GM12878 (cell line): ENCODE measurements around the gene CDK2. TPM values are rescaled to one million over a fixed set of nuclear protein-coding genes. Genes with fewer than 3 reads are reported as not detected.

Experiments
- CBFB ChIP-seq: IDR thresholded peaks from 2 replicates; pipeline ENCODE4 v1.6.1; 2016; ENCODE audit warnings: antibody characterized with exemption, low read depth
- CHD4 ChIP-seq: fragments of 200-600 bp; sonication (generic); IDR thresholded peaks from 2 replicates; pipeline ENCODE4 v1.6.1; 2016; ENCODE audit warnings: mild to moderate bottlenecking
- CREB1 ChIP-seq: IDR thresholded peaks from 2 replicates; pipeline ENCODE4 v1.6.1; 2012; ENCODE audit warnings: low read depth, mild to moderate bottlenecking, inconsistent platforms
- FOS ChIP-seq: IDR thresholded peaks from 3 replicates; pipeline ENCODE4 v1.6.1; 2011; ENCODE audit warnings: borderline replicate concordance; ENCODE audit not compliant: insufficient read length; ENCODE audit errors: extremely low read depth
- GATAD2B ChIP-seq: fragments of 450-650 bp; conservative IDR thresholded peaks from 2 replicates; pipeline ENCODE4 v1.6.1; 2017; ENCODE audit warnings: low read depth, mild to moderate bottlenecking, moderate library complexity
- IKZF1 ChIP-seq: fragments of 450-650 bp; conservative IDR thresholded peaks from 2 replicates; pipeline ENCODE4 v1.6.1; 2017; ENCODE audit warnings: antibody characterized with exemption, mild to moderate bottlenecking
- IRF4 ChIP-seq: IDR thresholded peaks from 2 replicates; pipeline ENCODE4 v1.6.1; 2011; ENCODE audit warnings: low read depth, low read length
- MTA2 ChIP-seq: fragments of 450-650 bp; IDR thresholded peaks from 2 replicates; pipeline ENCODE4 v1.6.1; 2016; ENCODE audit warnings: low read depth, mild to moderate bottlenecking, moderate library complexity
- MXI1 ChIP-seq: fragments of 150-350 bp; IDR thresholded peaks from 2 replicates; pipeline ENCODE4 v1.6.1; 2011; ENCODE audit warnings: low read depth, mild to moderate bottlenecking, inconsistent platforms, low read length, improper control_type of control experiment
- NFYA ChIP-seq: IDR thresholded peaks from 2 replicates; pipeline ENCODE4 v1.6.1; 2011; ENCODE audit warnings: low read depth, mild to moderate bottlenecking, low read length, improper control_type of control experiment, borderline replicate concordance
- NR2C1 ChIP-seq: fragments of 450-650 bp; IDR thresholded peaks from 2 replicates; pipeline ENCODE4 v1.6.1; 2017; ENCODE audit warnings: antibody characterized with exemption, mild to moderate bottlenecking, moderate library complexity
- NR2F1 ChIP-seq: fragments of 450-650 bp; conservative IDR thresholded peaks from 2 replicates; pipeline ENCODE4 v1.6.1; 2017; ENCODE audit warnings: mild to moderate bottlenecking
- PAX5 ChIP-seq: IDR thresholded peaks from 2 replicates; pipeline ENCODE4 v1.6.1; 2011; ENCODE audit warnings: low read depth, low read length, borderline replicate concordance
- PAX8 ChIP-seq: fragments of 450-650 bp; IDR thresholded peaks from 2 replicates; pipeline ENCODE4 v1.6.1; 2017; ENCODE audit warnings: mild to moderate bottlenecking, moderate library complexity
- POLR2A ChIP-seq: IDR thresholded peaks from 2 replicates; pipeline ENCODE4 v1.6.1; 2011; ENCODE audit warnings: low read depth, mild to moderate bottlenecking, low read length
- POLR2AphosphoS2 ChIP-seq: IDR thresholded peaks from 2 replicates; pipeline ENCODE4 v1.6.1; 2011; ENCODE audit warnings: low read depth, mild to moderate bottlenecking, low read length, improper control_type of control experiment, moderate library complexity
- POLR2AphosphoS5 ChIP-seq: IDR thresholded peaks from 2 replicates; pipeline ENCODE4 v1.6.1; 2011; ENCODE audit warnings: mild to moderate bottlenecking, low read length, inconsistent platforms
- POU2F2 ChIP-seq: IDR thresholded peaks from 3 replicates; pipeline ENCODE4 v1.6.1; 2011; ENCODE audit warnings: low read depth, mild to moderate bottlenecking, low read length, borderline replicate concordance
- RFX5 ChIP-seq: IDR thresholded peaks from 2 replicates; pipeline ENCODE4 v1.6.1; 2011; ENCODE audit warnings: low read depth, low read length, improper control_type of control experiment
- SIN3A ChIP-seq: IDR thresholded peaks from 2 replicates; pipeline ENCODE4 v1.6.1; 2012; ENCODE audit warnings: low read depth, low read length, improper control_type of control experiment
- SP1 ChIP-seq: IDR thresholded peaks from one replicate; pipeline ENCODE4 v1.6.1; 2011; ENCODE audit warnings: low read depth, low read length
- YY1 ChIP-seq: IDR thresholded peaks from 2 replicates; pipeline ENCODE4 v1.6.1; 2011; ENCODE audit warnings: low read depth, mild to moderate bottlenecking, low read length
- ZNF207 ChIP-seq: fragments of 450-650 bp; IDR thresholded peaks from 2 replicates; pipeline ENCODE4 v1.6.1; 2014; ENCODE audit warnings: antibody characterized with exemption, mild to moderate bottlenecking, borderline replicate concordance
- polyA plus RNA-seq, 11 experiments: library from polyadenylated mRNA; depleted of rRNA in 4 of 11; unstranded in 6 of 11; stranded (reverse) in 5 of 11; fragments of >200 nt; fragmentation: Nextera tagmentation in 4 of 11; fragmentation: Illumina TruSeq in 1 of 11; extraction: Ambion mirVana in 4 of 11; extraction: Trizol in 1 of 11; gene quantifications; 1 replicate in 1 of 11; 2 replicates in 10 of 11; pipeline versions ENCODE4 v1.2.1 to v1.2.3, GENCODE V29; 2011 to 2016; ENCODE audit warnings: inconsistent platforms in 2 of 11, missing spikeins in 2 of 11, low read depth in 1 of 11
- total RNA-seq, 4 experiments: library from RNA; depleted of rRNA in 3 of 4; stranded (reverse); fragments of >200 nt in 3 of 4; fragmentation: Illumina TruSeq in 1 of 4; extraction: Trizol in 1 of 4; gene quantifications; 2 replicates each; pipeline versions ENCODE4 v1.2.1 to v1.2.3, GENCODE V29; 2013 to 2021
- TF ChIP-seq, protein P1 (sequence below): fragments of 150-350 bp; IDR thresholded peaks from 2 replicates; pipeline ENCODE4 v1.6.1; 2016; ENCODE audit warnings: low read depth, low read length
- TF ChIP-seq, protein P2 (sequence below): fragments of 450-650 bp; conservative IDR thresholded peaks from 2 replicates; pipeline ENCODE4 v1.6.1; 2017; ENCODE audit warnings: mild to moderate bottlenecking, moderate library complexity
- TF ChIP-seq, protein P3 (sequence below): fragments of 450-650 bp; IDR thresholded peaks from 2 replicates; pipeline ENCODE4 v1.6.1; 2016; ENCODE audit warnings: mild to moderate bottlenecking

The CDK2 gene
- total and polyA plus RNA-seq, 10 of the 15 experiments (the other 5 are each of a cell fraction or from before 2014, with no cell fraction given), result 13.1 to 138 (median 82.2) TPM

DNA sequence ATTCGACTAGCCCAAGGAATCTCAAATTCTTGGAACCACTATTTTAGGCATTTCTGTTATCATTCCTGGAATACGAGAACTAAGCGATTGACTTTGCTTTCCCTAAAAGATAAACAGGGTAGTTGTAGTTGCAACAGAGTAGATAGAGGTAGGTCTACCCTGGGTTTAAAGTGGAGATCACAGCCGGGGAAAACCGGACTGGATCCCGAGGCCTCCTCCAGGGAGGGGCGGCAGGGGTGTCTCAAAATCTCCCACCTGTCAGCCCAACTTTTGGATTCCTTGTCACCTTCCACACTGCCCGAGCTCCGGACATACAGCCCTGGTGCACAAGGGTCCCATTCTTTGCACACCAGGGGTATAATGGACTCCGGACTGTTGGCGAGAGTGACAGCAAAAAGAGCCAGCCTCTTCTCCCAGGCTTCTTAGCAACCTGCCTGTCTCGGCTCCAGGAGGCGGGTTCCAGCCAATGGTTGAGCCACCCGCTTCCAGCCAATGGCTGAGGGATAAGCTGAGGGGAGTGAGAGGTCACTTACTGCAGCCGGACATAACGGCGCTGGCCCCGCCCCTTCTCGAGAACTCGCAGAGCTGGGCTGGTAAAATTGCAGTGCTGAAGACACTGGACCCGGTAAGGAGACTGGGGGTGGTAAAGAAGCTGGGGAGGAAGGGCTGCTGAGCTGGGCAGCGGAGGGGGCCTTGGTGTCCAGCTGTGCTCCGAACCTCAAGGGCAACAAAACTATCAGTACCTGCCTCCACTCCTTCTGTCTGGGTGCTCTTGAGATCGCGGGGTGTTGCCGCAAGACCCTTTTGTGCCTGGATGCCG, 30.3 kb downstream of the CDK2 start, which contains the start of gene SUOX (continued):
- TF ChIP-seq, protein P1, sequence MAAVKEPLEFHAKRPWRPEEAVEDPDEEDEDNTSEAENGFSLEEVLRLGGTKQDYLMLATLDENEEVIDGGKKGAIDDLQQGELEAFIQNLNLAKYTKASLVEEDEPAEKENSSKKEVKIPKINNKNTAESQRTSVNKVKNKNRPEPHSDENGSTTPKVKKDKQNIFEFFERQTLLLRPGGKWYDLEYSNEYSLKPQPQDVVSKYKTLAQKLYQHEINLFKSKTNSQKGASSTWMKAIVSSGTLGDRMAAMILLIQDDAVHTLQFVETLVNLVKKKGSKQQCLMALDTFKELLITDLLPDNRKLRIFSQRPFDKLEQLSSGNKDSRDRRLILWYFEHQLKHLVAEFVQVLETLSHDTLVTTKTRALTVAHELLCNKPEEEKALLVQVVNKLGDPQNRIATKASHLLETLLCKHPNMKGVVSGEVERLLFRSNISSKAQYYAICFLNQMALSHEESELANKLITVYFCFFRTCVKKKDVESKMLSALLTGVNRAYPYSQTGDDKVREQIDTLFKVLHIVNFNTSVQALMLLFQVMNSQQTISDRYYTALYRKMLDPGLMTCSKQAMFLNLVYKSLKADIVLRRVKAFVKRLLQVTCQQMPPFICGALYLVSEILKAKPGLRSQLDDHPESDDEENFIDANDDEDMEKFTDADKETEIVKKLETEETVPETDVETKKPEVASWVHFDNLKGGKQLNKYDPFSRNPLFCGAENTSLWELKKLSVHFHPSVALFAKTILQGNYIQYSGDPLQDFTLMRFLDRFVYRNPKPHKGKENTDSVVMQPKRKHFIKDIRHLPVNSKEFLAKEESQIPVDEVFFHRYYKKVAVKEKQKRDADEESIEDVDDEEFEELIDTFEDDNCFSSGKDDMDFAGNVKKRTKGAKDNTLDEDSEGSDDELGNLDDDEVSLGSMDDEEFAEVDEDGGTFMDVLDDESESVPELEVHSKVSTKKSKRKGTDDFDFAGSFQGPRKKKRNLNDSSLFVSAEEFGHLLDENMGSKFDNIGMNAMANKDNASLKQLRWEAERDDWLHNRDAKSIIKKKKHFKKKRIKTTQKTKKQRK, result 0 out of 2 replicates have a peak, but pooled peaks have one; percentile 17
- peak; percentile 61; the same call in 1 of the 2 replicates for TF ChIP-seq NR2C1
- TF ChIP-seq PAX8, result 0 out of 2 replicates have a peak, but pooled peaks have one; percentile 46
- TF ChIP-seq, protein P2, sequence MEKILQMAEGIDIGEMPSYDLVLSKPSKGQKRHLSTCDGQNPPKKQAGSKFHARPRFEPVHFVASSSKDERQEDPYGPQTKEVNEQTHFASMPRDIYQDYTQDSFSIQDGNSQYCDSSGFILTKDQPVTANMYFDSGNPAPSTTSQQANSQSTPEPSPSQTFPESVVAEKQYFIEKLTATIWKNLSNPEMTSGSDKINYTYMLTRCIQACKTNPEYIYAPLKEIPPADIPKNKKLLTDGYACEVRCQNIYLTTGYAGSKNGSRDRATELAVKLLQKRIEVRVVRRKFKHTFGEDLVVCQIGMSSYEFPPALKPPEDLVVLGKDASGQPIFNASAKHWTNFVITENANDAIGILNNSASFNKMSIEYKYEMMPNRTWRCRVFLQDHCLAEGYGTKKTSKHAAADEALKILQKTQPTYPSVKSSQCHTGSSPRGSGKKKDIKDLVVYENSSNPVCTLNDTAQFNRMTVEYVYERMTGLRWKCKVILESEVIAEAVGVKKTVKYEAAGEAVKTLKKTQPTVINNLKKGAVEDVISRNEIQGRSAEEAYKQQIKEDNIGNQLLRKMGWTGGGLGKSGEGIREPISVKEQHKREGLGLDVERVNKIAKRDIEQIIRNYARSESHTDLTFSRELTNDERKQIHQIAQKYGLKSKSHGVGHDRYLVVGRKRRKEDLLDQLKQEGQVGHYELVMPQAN, result no peak; the same call in 1 of the 2 replicates
- TF ChIP-seq MTA2, result no peak
- no peak for TF ChIP-seq PAX5
- peak; percentile 19; the same call in 1 of the 2 replicates for TF ChIP-seq IKZF1
- TF ChIP-seq POLR2AphosphoS2, result peak; percentile 82; the same call in 1 of the 2 replicates
- TF ChIP-seq SP1, result peak; percentile 86
- peak; percentile 9; the same call in 1 of the 2 replicates for TF ChIP-seq MXI1
- peak; percentile 72 for TF ChIP-seq POLR2A
- peak; percentile 51 for TF ChIP-seq POU2F2
- TF ChIP-seq NFYA, result peak; percentile 20; the same call in 1 of the 2 replicates
- TF ChIP-seq IRF4, result no peak
- no peak for TF ChIP-seq CHD4
- 0 out of 2 replicates have a peak, but pooled peaks have one; percentile 20 for TF ChIP-seq GATAD2B
- no peak for TF ChIP-seq POLR2AphosphoS5
- 0 out of 2 replicates have a peak, but pooled peaks have one; percentile 34 for TF ChIP-seq SIN3A
- TF ChIP-seq CBFB, result no peak
- TF ChIP-seq RFX5, result peak; percentile 95
- peak; percentile 30 for TF ChIP-seq FOS
- TF ChIP-seq YY1, result peak; percentile 58
- TF ChIP-seq ZNF207, result no peak
- TF ChIP-seq, protein P3, sequence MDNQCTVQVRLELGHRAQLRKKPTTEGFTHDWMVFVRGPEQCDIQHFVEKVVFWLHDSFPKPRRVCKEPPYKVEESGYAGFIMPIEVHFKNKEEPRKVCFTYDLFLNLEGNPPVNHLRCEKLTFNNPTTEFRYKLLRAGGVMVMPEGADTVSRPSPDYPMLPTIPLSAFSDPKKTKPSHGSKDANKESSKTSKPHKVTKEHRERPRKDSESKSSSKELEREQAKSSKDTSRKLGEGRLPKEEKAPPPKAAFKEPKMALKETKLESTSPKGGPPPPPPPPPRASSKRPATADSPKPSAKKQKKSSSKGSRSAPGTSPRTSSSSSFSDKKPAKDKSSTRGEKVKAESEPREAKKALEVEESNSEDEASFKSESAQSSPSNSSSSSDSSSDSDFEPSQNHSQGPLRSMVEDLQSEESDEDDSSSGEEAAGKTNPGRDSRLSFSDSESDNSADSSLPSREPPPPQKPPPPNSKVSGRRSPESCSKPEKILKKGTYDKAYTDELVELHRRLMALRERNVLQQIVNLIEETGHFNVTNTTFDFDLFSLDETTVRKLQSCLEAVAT, result 0 out of 2 replicates have a peak, but pooled peaks have one; percentile 15
- peak; percentile 67; the same call in 1 of the 2 replicates for TF ChIP-seq NR2F1
- TF ChIP-seq CREB1, result peak; percentile 74; the same call in 1 of the 2 replicates
